H1 (cell line): ENCODE data around the gene UQCC3. TPM values are rescaled to one million over a fixed set of nuclear protein-coding genes. Genes with fewer than 3 reads are reported as not detected.

Experiments used
- CTCF ChIA-PET: fragments of 300-600 bp; sonication (Branson Sonifier 250); formaldehyde crosslinking; loops from one replicate; lab custom pipeline; 2021; ENCODE audit not compliant: partially characterized antibody; lab: Charles Lee
- POLR2A ChIA-PET: fragments of 300-600 bp; sonication (Branson Sonifier 250); formaldehyde crosslinking; loops from one replicate; lab custom pipeline; 2021; ENCODE audit warnings: inconsistent platforms; ENCODE audit not compliant: partially characterized antibody; lab: Charles Lee
- DNase-seq, 2 experiments: peaks; one replicate each; pipeline versions ENCODE4 v3.0.0 to v3.0.0-alpha.2; 2010 to 2022; ENCODE audit warnings: low spot score in 2 of 2, low read depth in 1 of 2, mixed read lengths in 1 of 2
- FAIRE-seq: peaks from 2 replicates; lab custom pipeline; 2011; peaks lifted over from hg19 to GRCh38; lab: Jason Lieb, UNC
- H2AFZ ChIP-seq: 2 replicates; pipeline ENCODE4 v1.8.1; 2012; ENCODE audit warnings: low read length, inconsistent platforms
- H2AK5ac ChIP-seq: 2 replicates; pipeline ENCODE4 v1.6.1; 2013; ENCODE audit warnings: low read depth, low read length
- H2BK120ac ChIP-seq: replicated peaks from 2 replicates; pipeline ENCODE3; 2013; ENCODE audit warnings: low read depth, low read length, inconsistent platforms
- H2BK12ac ChIP-seq: 2 replicates; pipeline ENCODE4 v1.6.1; 2013; ENCODE audit warnings: low read depth, low read length
- H2BK15ac ChIP-seq: 2 replicates; pipeline ENCODE4 v1.6.1; 2013; ENCODE audit warnings: low read length
- H2BK20ac ChIP-seq: 2 replicates; pipeline ENCODE4 v1.6.1; 2013; ENCODE audit warnings: low read length
- H2BK5ac ChIP-seq: 2 replicates; pipeline ENCODE4 v1.6.1; 2013; ENCODE audit warnings: low read depth, low read length
- H3K14ac ChIP-seq: 2 replicates; pipeline ENCODE4 v1.6.1; 2013; ENCODE audit warnings: inconsistent platforms; ENCODE audit not compliant: insufficient read length
- H3K18ac ChIP-seq: 2 replicates; pipeline ENCODE4 v1.6.1; 2013; ENCODE audit warnings: low read length; ENCODE audit errors: extremely low read depth
- H3K23ac ChIP-seq: 2 replicates; pipeline ENCODE4 v1.6.1; 2013; ENCODE audit warnings: inconsistent platforms; ENCODE audit not compliant: insufficient read length
- H3K23me2 ChIP-seq: 2 replicates; pipeline ENCODE4 v1.6.1; 2013; ENCODE audit warnings: low read depth, low read length
- H3K27ac ChIP-seq: 2 replicates; pipeline ENCODE4 v1.6.1; 2011; ENCODE audit warnings: low read depth, low read length, inconsistent platforms
- H3K27me3 ChIP-seq, 4 experiments: replicated peaks in 1 of 4; 1 replicate in 1 of 4; 2 replicates in 3 of 4; pipeline versions ENCODE4 v1.6.1 to v1.8.1; 2011 to 2013; ENCODE audit warnings: low read length in 3 of 4, mild to moderate bottlenecking in 3 of 4, inconsistent platforms in 2 of 4, mixed read lengths in 2 of 4, moderate library complexity in 1 of 4; ENCODE audit not compliant: control insufficient read depth in 3 of 4, insufficient read depth in 3 of 4; ENCODE audit errors: extremely low read depth in 1 of 4
- H3K36me3 ChIP-seq, 4 experiments: 2 replicates each; pipeline versions ENCODE4 v1.6.1 to v1.8.1; 2011 to 2013; ENCODE audit warnings: mild to moderate bottlenecking in 4 of 4, low read length in 3 of 4, moderate library complexity in 2 of 4, control low read depth in 1 of 4, inconsistent platforms in 1 of 4; ENCODE audit not compliant: insufficient read depth in 4 of 4, control insufficient read depth in 2 of 4
- H3K4ac ChIP-seq: replicated peaks from 2 replicates; pipeline ENCODE3; 2013; ENCODE audit warnings: low read length, low read depth, mixed read lengths, inconsistent platforms; ENCODE audit not compliant: insufficient read length
- H3K4me1 ChIP-seq, 4 experiments: replicated peaks in 1 of 4; 1 replicate in 1 of 4; 2 replicates in 3 of 4; pipeline versions ENCODE4 v1.6.1 to v1.8.1; 2011 to 2013; ENCODE audit warnings: low read length in 3 of 4, inconsistent platforms in 2 of 4, mixed read lengths in 1 of 4; ENCODE audit not compliant: insufficient read depth in 4 of 4, control insufficient read depth in 3 of 4
- H3K4me2 ChIP-seq, 2 experiments: 2 replicates each; pipeline versions ENCODE4 v1.6.1 to v1.8.1; 2011 to 2013; ENCODE audit warnings: low read depth in 2 of 2, low read length in 2 of 2, control low read depth in 1 of 2, inconsistent platforms in 1 of 2, mild to moderate bottlenecking in 1 of 2; ENCODE audit not compliant: insufficient read depth in 1 of 2
- H3K4me3 ChIP-seq, 4 experiments: fragments of 200-600, 300-600 bp in 1 of 4; sonication (generic), shearing (Covaris generic), sonication (Bioruptor Twin) in 1 of 4; 2 replicates each; pipeline versions ENCODE4 v1.5.1 to v1.8.1; 2011 to 2016; ENCODE audit warnings: low read length in 4 of 4, low read depth in 3 of 4, control low read depth in 2 of 4, inconsistent platforms in 2 of 4, mild to moderate bottlenecking in 2 of 4, mixed read lengths in 1 of 4, moderate library complexity in 1 of 4; ENCODE audit not compliant: insufficient read depth in 2 of 4; ENCODE audit errors: extremely low read depth in 1 of 4
- H3K56ac ChIP-seq: replicated peaks from 2 replicates; pipeline ENCODE3; 2013; ENCODE audit warnings: low read depth, mild to moderate bottlenecking, mixed read lengths, low read length, inconsistent platforms; ENCODE audit not compliant: insufficient read length
- H3K79me1 ChIP-seq: 2 replicates; pipeline ENCODE4 v1.6.1; 2013; ENCODE audit warnings: low read depth, low read length, control low read depth
- H3K79me2 ChIP-seq, 2 experiments: 2 replicates each; pipeline versions ENCODE4 v1.6.1 to v1.8.1; 2012 to 2013; ENCODE audit warnings: low read length in 2 of 2, mild to moderate bottlenecking in 2 of 2, inconsistent platforms in 1 of 2; ENCODE audit not compliant: insufficient read depth in 2 of 2, control insufficient read depth in 1 of 2
- H3K9ac ChIP-seq, 4 experiments: replicated peaks in 1 of 4; 1 replicate in 1 of 4; 2 replicates in 3 of 4; pipeline versions ENCODE4 v1.6.1 to v1.8.1; 2011 to 2013; ENCODE audit warnings: low read depth in 3 of 4, low read length in 3 of 4, control low read depth in 2 of 4, mild to moderate bottlenecking in 2 of 4, moderate library complexity in 2 of 4, inconsistent platforms in 1 of 4; ENCODE audit errors: extremely low read depth in 1 of 4
- H3K9me3 ChIP-seq, 2 experiments: 2 replicates each; pipeline versions ENCODE4 v1.6.1 to v1.8.1; 2012 to 2013; ENCODE audit warnings: mild to moderate bottlenecking in 2 of 2, moderate library complexity in 2 of 2, control low read depth in 1 of 2, inconsistent platforms in 1 of 2, low read depth in 1 of 2, low read length in 1 of 2, mixed read lengths in 1 of 2; ENCODE audit not compliant: insufficient read depth in 2 of 2
- H4K20me1 ChIP-seq, 2 experiments: replicated peaks in 1 of 2; 2 replicates each; pipeline versions ENCODE3 to v1.8.1; 2011 to 2013; ENCODE audit warnings: inconsistent platforms in 2 of 2, low read length in 2 of 2, mild to moderate bottlenecking in 1 of 2; ENCODE audit not compliant: insufficient read depth in 2 of 2, control insufficient read depth in 1 of 2
- H4K5ac ChIP-seq: 2 replicates; pipeline ENCODE4 v1.6.1; 2013; ENCODE audit warnings: low read length, low read depth, mixed read lengths, inconsistent platforms; ENCODE audit not compliant: insufficient read length
- H4K8ac ChIP-seq: 2 replicates; pipeline ENCODE4 v1.8.0; 2013; ENCODE audit warnings: mild to moderate bottlenecking, moderate library complexity, low read length, inconsistent platforms; ENCODE audit not compliant: insufficient read depth; ENCODE audit errors: extremely low read depth
- H4K91ac ChIP-seq: replicated peaks from 2 replicates; pipeline ENCODE3; 2013; ENCODE audit warnings: low read length, mixed read lengths, inconsistent platforms; ENCODE audit not compliant: insufficient read length
- ASH2L ChIP-seq: fragments of 200-600, 300-600 bp; sonication (generic); IDR thresholded peaks from one replicate; pipeline ENCODE4 v1.7.1; 2017; ENCODE audit warnings: low read length
- E2F6 ChIP-seq: IDR thresholded peaks from 2 replicates; pipeline ENCODE4 v1.6.1; 2012; ENCODE audit warnings: inconsistent platforms
- GTF2F1 ChIP-seq: IDR thresholded peaks from 2 replicates; pipeline ENCODE4 v1.6.1; 2012; ENCODE audit warnings: low read depth, low read length, improper control_type of control experiment, borderline replicate concordance
- JUND ChIP-seq: IDR thresholded peaks from 2 replicates; pipeline ENCODE4 v1.6.1; 2011; ENCODE audit warnings: mild to moderate bottlenecking, improper control_type of control experiment, low read length
- MAX ChIP-seq: IDR thresholded peaks from 2 replicates; pipeline ENCODE4 v1.6.1; 2012; ENCODE audit warnings: inconsistent platforms
- WGBS, 2 experiments: shearing (Covaris generic) in 1 of 2; methylation state at CpG; one replicate each; pipeline versions ENCODE4 v1.1.6 to v1.1.7; 2013 to 2015; ENCODE audit warnings: low lambda C conversion rate in 2 of 2, mixed read lengths in 2 of 2, inconsistent platforms in 1 of 2, low coverage in 1 of 2, missing lambda C conversion rate in 1 of 2; ENCODE audit not compliant: insufficient replicate concordance in 2 of 2, insufficient coverage in 1 of 2, insufficient read length in 1 of 2; ENCODE audit errors: extremely low coverage in 1 of 2, missing lambda C conversion rate in 1 of 2; 5-methylcytosine and 5-hydroxymethylcytosine counted together
- polyA plus RNA-seq, 7 experiments: library from polyadenylated mRNA; depleted of rRNA in 3 of 7; stranded (reverse) in 5 of 7; unstranded in 2 of 7; fragments of >200 nt in 5 of 7; fragments of 200-250 nt in 2 of 7; gene quantifications; 1 replicate in 5 of 7; 2 replicates in 1 of 7; 4 replicates in 1 of 7; pipeline versions ENCODE4 v1.2.1 to v1.2.3, GENCODE V29; 2011 to 2013; ENCODE audit warnings: missing spikeins in 2 of 7, mixed read lengths in 2 of 7
- total RNA-seq: library from RNA; stranded (reverse); fragmentation: NEBNext Ultra II Directional; extraction: Animal tissue kit (Norgen Biotek cat#: 25700); gene quantifications from 2 replicates; pipeline ENCODE4 v1.2.1, GENCODE V29; 2021

Gene UQCC3
- total and polyA plus RNA-seq, 2 of the 8 experiments (the other 6 are each of a cell fraction or from before 2014, with no cell fraction given) = 14.2 to 15.7 TPM

- H4K91ac ChIP-seq = no peak overlapping the region
- no peak overlapping the region for H2BK5ac ChIP-seq
- no peak overlapping the region for H3K18ac ChIP-seq
- H2BK12ac ChIP-seq = no peak overlapping the region
- no peak overlapping the region for H3K27ac ChIP-seq
- H3K36me3 ChIP-seq = peaks cover 9 to 22% (median 20%) of the 10 kb centered on the region in 4 experiments; a peak in 6 of 8 replicates
- no peaks in the 10 kb centered on the region for H3K27me3 ChIP-seq
- H3K4me1 ChIP-seq = peaks cover 0 to 4% (median 0%) of the 10 kb centered on the region in 4 experiments; a peak in 2 of 7 replicates
- no peak overlapping the region; the same call in 1 of the 2 replicates for H2AFZ ChIP-seq
- no peak overlapping the region for H3K56ac ChIP-seq
- H3K4ac ChIP-seq = no peak overlapping the region
- peak; percentile 65 for TF ChIP-seq E2F6
- TF ChIP-seq MAX = peak; percentile 82
- peak; percentile 30 for TF ChIP-seq ASH2L
- TF ChIP-seq JUND = no peak
- no peak for TF ChIP-seq GTF2F1
- peak overlapping the region; percentile 88 for H4K8ac ChIP-seq
- H3K4me3 ChIP-seq = no peak overlapping the region
- no peaks in the 10 kb centered on the region for H3K9me3 ChIP-seq
- no peak overlapping the region for H2AK5ac ChIP-seq
- no peak overlapping the region for H3K14ac ChIP-seq
- ChIA-PET POLR2A (interaction anchor here (0.6 to 61.4 kb wide), 12 partner anchors 8 to 295 kb away, joined by 3 to 2041 read pairs (median 3); partner anchors contain the start of genes B3GAT3, BSCL2, C11orf98 and CSKMT), CTCF (interaction anchor here (0.9 to 4.8 kb wide), 6 partner anchors 11 to 76 kb away, joined by 3 to 35 read pairs (median 4); partner anchors contain the start of genes BSCL2 and GNG3)
- peak overlapping the region in 1 of 2 experiments; percentile 1; a peak in 1 of 4 replicates for H3K4me2 ChIP-seq
- no peaks in the 10 kb centered on the region for H3K79me2 ChIP-seq
- no peak overlapping the region for H4K5ac ChIP-seq
- no peak overlapping the region for H3K23ac ChIP-seq
- peaks cover 0 to 6% of the 10 kb centered on the region in 2 experiments for H4K20me1 ChIP-seq
- H3K9ac ChIP-seq = no peak overlapping the region
- DNase-seq = no peak
- no peak overlapping the region for H2BK20ac ChIP-seq
- no peak for FAIRE-seq
- 85% methylated on average over 41 of the region's 74 CpGs; no CpG with 5 or more reads in 1 of the 2 experiments for WGBS, 2 experiments
- H3K23me2 ChIP-seq = no peaks in the 10 kb centered on the region
- no peaks in the 10 kb centered on the region for H3K79me1 ChIP-seq
- no peak overlapping the region for H2BK120ac ChIP-seq
- no peak overlapping the region for H2BK15ac ChIP-seq
Observed at GRCh38 chr11:62687508-62688396, 16.3 kb downstream of the UQCC3 start.
